HepG2 (cell line): ENCODE measurements around the gene ALOX5. TPM values are rescaled to one million over a fixed set of nuclear protein-coding genes. Genes with fewer than 3 reads are reported as not detected.

Experiments
- ATAC-seq: fragments of 200-7000 bp; cut with Tn5 transposase; 3 replicates; pipeline ENCODE4 v1.9.1; 2020; ENCODE audit warnings: mild to moderate bottlenecking, moderate library complexity
- BruUV-seq: library from RNA; stranded (reverse); fragments of 400-500 nt; replicated peaks from 2 replicates; lab custom pipeline; 2021; lab: Mats Ljungman, UMichigan
- CTCF ChIA-PET: fragments of 300-600 bp; formaldehyde crosslinking; extraction: SDS; loops from one replicate; lab custom pipeline; 2021; ENCODE audit warnings: low total read pairs, inconsistent platforms, low intra/inter-chr PET ratio; lab: Yijun Ruan, JAX
- POLR2A ChIA-PET: fragments of 350-600 bp; sonication (Branson Sonifier 250); formaldehyde crosslinking; loops from one replicate; lab custom pipeline; 2020; ENCODE audit warnings: antibody characterized with exemption, inconsistent platforms; lab: Yijun Ruan, JAX
- DNase-seq: peaks from one replicate; pipeline ENCODE4 v3.0.0-alpha.2; 2015; ENCODE audit warnings: low spot score
- FAIRE-seq: peaks from 3 replicates; lab custom pipeline; 2011; peaks lifted over from hg19 to GRCh38; lab: Jason Lieb, UNC
- H2AFZ ChIP-seq: one replicate; pipeline ENCODE4 v1.6.1; 2011; ENCODE audit warnings: low read length, inconsistent platforms
- H3K27ac ChIP-seq: fragments of 300-600 bp; 3 replicates; pipeline ENCODE4 v1.8.0; 2011; ENCODE audit warnings: mixed run types, mild to moderate bottlenecking, mixed read lengths, low read length, inconsistent platforms; ENCODE audit not compliant: insufficient read depth; ENCODE audit errors: extremely low read length
- H3K27me3 ChIP-seq, 2 experiments: fragments of 200-600 bp in 1 of 2; 2 replicates in 1 of 2; 3 replicates in 1 of 2; pipeline versions ENCODE4 v1.6.0 to v1.8.0; 2011; ENCODE audit warnings: low read length in 2 of 2, mild to moderate bottlenecking in 2 of 2, moderate library complexity in 2 of 2, inconsistent platforms in 1 of 2; ENCODE audit not compliant: insufficient read depth in 2 of 2, control insufficient read depth in 1 of 2
- H3K36me3 ChIP-seq, 2 experiments: fragments of 200-600 bp in 1 of 2; replicated peaks in 1 of 2; 2 replicates in 1 of 2; 3 replicates in 1 of 2; pipeline versions ENCODE4 v1.5.1 to v1.8.0; 2011; ENCODE audit warnings: low read length in 2 of 2, inconsistent platforms in 1 of 2; ENCODE audit not compliant: insufficient read depth in 2 of 2, control insufficient read depth in 1 of 2
- H3K4me1 ChIP-seq: 2 replicates; pipeline ENCODE4 v1.5.1; 2012; ENCODE audit warnings: low read length, inconsistent platforms; ENCODE audit not compliant: insufficient read depth
- H3K4me2 ChIP-seq: 2 replicates; pipeline ENCODE4 v1.6.0; 2011; ENCODE audit warnings: low read depth, low read length, inconsistent platforms
- H3K4me3 ChIP-seq, 3 experiments: fragments of 200-600 bp in 1 of 3; sonication (generic), shearing (Covaris generic) in 1 of 3; replicated peaks in 1 of 3; 2 replicates each; pipeline ENCODE4 v1.5.1; 2011 to 2016; ENCODE audit warnings: low read length in 3 of 3, inconsistent platforms in 2 of 3, low read depth in 2 of 3, mild to moderate bottlenecking in 2 of 3, control low read depth in 1 of 3, mixed read lengths in 1 of 3; ENCODE audit not compliant: insufficient read depth in 1 of 3
- H3K79me2 ChIP-seq: one replicate; pipeline ENCODE4 v1.6.1; 2011; ENCODE audit warnings: low read length, inconsistent platforms; ENCODE audit not compliant: insufficient read depth
- H3K9ac ChIP-seq: 2 replicates; pipeline ENCODE4 v1.6.0; 2011; ENCODE audit warnings: mild to moderate bottlenecking, low read depth, low read length, inconsistent platforms; ENCODE audit not compliant: insufficient read depth
- H3K9me3 ChIP-seq: 2 replicates; pipeline ENCODE4 v1.5.1; 2012; ENCODE audit warnings: mild to moderate bottlenecking, low read length
- H4K20me1 ChIP-seq: 2 replicates; pipeline ENCODE4 v1.6.0; 2011; ENCODE audit warnings: inconsistent platforms, mild to moderate bottlenecking, low read length, moderate library complexity; ENCODE audit not compliant: insufficient read depth
- AHR ChIP-seq: IDR thresholded peaks from 2 replicates; pipeline ENCODE4 v1.6.1; 2018; ENCODE audit warnings: missing genetic modification reagents, missing compliant biosample characterization
- HDAC1 ChIP-seq: sonication (generic); formaldehyde crosslinking; IDR thresholded peaks from 2 replicates; pipeline ENCODE4 v1.5.1; 2020; ENCODE audit warnings: mild to moderate bottlenecking, missing genetic modification reagents
- HMGA1 ChIP-seq: sonication (generic); formaldehyde crosslinking; conservative IDR thresholded peaks from 2 replicates; pipeline ENCODE4 v1.4.0; 2020; ENCODE audit warnings: missing genetic modification reagents
- MTA3 ChIP-seq: sonication (generic); formaldehyde crosslinking; IDR thresholded peaks from 2 replicates; pipeline ENCODE4 v1.4.0; 2020; ENCODE audit warnings: missing genetic modification reagents
- NR3C1 ChIP-seq: sonication (generic); formaldehyde crosslinking; IDR thresholded peaks from 2 replicates; pipeline ENCODE4 v1.4.0; 2020; ENCODE audit warnings: missing genetic modification reagents
- ZBED4 ChIP-seq: sonication (generic); formaldehyde crosslinking; IDR thresholded peaks from 2 replicates; pipeline ENCODE4 v1.4.0; 2020; ENCODE audit warnings: missing genetic modification reagents, borderline replicate concordance
- ZNF253 ChIP-seq: sonication (generic); formaldehyde crosslinking; IDR thresholded peaks from 2 replicates; pipeline ENCODE4 v1.8.0; 2022; ENCODE audit warnings: mild to moderate bottlenecking, missing genetic modification reagents, borderline replicate concordance
- ZNF3 ChIP-seq: IDR thresholded peaks from 2 replicates; pipeline ENCODE4 v1.7.0; 2017; ENCODE audit warnings: inconsistent platforms
- ZNF512B ChIP-seq: sonication (generic); formaldehyde crosslinking; IDR thresholded peaks from 2 replicates; pipeline ENCODE4 v1.5.1; 2020; ENCODE audit warnings: missing genetic modification reagents, mild to moderate bottlenecking, borderline replicate concordance
- WGBS: methylation state at CpG from one replicate; pipeline ENCODE4 v1.1.6; 2017; ENCODE audit warnings: low lambda C conversion rate; 5-methylcytosine and 5-hydroxymethylcytosine counted together
- in situ Hi-C: cut with HindIII; loops from 2 replicates; pipeline ENCODE4 v1.10.0; 2017; ENCODE audit warnings: low pct_unique_long_range_greater_than_20kb; ENCODE audit not compliant: extremely low pct_ligation_motif_present
- intact Hi-C: fragments of 100-400 bp; cut with micrococcal nuclease; formaldehyde crosslinking; loops from one replicate; pipeline ENCODE4 v1.10.0; 2022; ENCODE audit not compliant: unreplicated experiment
- polyA plus RNA-seq, 8 experiments: library from polyadenylated mRNA; depleted of rRNA in 3 of 8; stranded (reverse) in 7 of 8; unstranded in 1 of 8; fragments of >200 nt; fragmentation: Illumina TruSeq in 4 of 8; extraction: Trizol in 4 of 8; gene quantifications; 2 replicates each; pipeline versions ENCODE4 v1.2.1 to v1.2.3, GENCODE V29; 2011 to 2016; ENCODE audit warnings: low read depth in 4 of 8, missing spikeins in 1 of 8, mixed read lengths in 1 of 8; ENCODE audit not compliant: insufficient read depth in 1 of 8
- total RNA-seq, 5 experiments: library from RNA; depleted of rRNA; stranded (reverse); fragments of >200 nt; fragmentation: Illumina TruSeq; extraction: Trizol; gene quantifications; 2 replicates each; pipeline ENCODE4 v1.2.3, GENCODE V29; 2016; ENCODE audit warnings: low read depth in 1 of 5
- TF ChIP-seq, protein P1 (sequence below): sonication (generic); formaldehyde crosslinking; IDR thresholded peaks from 2 replicates; pipeline ENCODE4 v1.8.1; 2023; ENCODE audit warnings: mild to moderate bottlenecking, missing genetic modification reagents
- TF ChIP-seq, protein P2 (sequence below): sonication (generic); formaldehyde crosslinking; IDR thresholded peaks from 2 replicates; pipeline ENCODE4 v1.5.1; 2020; ENCODE audit warnings: mild to moderate bottlenecking, moderate library complexity, missing genetic modification reagents

ALOX5 gene
- total and polyA plus RNA-seq, 2 of the 13 experiments (the other 11 are each of a cell fraction or from before 2014, with no cell fraction given), result 0.04 TPM; not detected in 1

- FAIRE-seq, result no peak
- Histone ChIP-seq H3K4me3 (no peak overlapping the region), H3K4me1 (peaks cover 8% of the 10 kb centered on the region; the same call in 1 of the 2 replicates), H4K20me1 (no peaks in the 10 kb centered on the region), H3K79me2 (no peaks in the 10 kb centered on the region), H3K9ac (no peak overlapping the region), H3K4me2 (no peak overlapping the region), H3K27me3 (no peaks in the 10 kb centered on the region), H3K9me3 (no peaks in the 10 kb centered on the region), H2AFZ (no peak overlapping the region), H3K36me3 (peaks cover 2 to 8% of the 10 kb centered on the region in 2 experiments; a peak in 4 of 5 replicates), H3K27ac (no peak overlapping the region)
- ChIA-PET CTCF (no interaction called here), POLR2A (no interaction called here)
- intact Hi-C loops (no loop called here), in situ Hi-C loops (no loop called here)
- no peak for ATAC-seq
- 84% methylated on average over 6 of the region's 7 CpGs for WGBS
- BruUV-seq, result no TSS peak
- DNase-seq, result no peak
- TF ChIP-seq MTA3 (no peak), ZBED4 (no peak), AHR (CRISPR knock-in tag) (no peak), NR3C1 (no peak), HMGA1 (CRISPR knock-in tag) (no peak), ZNF512B (no peak), HDAC1 (no peak), ZNF253 (CRISPR knock-in tag) (no peak), ZNF3 (CRISPR knock-in tag) (no peak)
- TF ChIP-seq, protein P1, sequence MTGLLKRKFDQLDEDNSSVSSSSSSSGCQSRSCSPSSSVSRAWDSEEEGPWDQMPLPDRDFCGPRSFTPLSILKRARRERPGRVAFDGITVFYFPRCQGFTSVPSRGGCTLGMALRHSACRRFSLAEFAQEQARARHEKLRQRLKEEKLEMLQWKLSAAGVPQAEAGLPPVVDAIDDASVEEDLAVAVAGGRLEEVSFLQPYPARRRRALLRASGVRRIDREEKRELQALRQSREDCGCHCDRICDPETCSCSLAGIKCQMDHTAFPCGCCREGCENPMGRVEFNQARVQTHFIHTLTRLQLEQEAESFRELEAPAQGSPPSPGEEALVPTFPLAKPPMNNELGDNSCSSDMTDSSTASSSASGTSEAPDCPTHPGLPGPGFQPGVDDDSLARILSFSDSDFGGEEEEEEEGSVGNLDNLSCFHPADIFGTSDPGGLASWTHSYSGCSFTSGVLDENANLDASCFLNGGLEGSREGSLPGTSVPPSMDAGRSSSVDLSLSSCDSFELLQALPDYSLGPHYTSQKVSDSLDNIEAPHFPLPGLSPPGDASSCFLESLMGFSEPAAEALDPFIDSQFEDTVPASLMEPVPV (CRISPR knock-in tag), result no peak
- TF ChIP-seq, protein P2, sequence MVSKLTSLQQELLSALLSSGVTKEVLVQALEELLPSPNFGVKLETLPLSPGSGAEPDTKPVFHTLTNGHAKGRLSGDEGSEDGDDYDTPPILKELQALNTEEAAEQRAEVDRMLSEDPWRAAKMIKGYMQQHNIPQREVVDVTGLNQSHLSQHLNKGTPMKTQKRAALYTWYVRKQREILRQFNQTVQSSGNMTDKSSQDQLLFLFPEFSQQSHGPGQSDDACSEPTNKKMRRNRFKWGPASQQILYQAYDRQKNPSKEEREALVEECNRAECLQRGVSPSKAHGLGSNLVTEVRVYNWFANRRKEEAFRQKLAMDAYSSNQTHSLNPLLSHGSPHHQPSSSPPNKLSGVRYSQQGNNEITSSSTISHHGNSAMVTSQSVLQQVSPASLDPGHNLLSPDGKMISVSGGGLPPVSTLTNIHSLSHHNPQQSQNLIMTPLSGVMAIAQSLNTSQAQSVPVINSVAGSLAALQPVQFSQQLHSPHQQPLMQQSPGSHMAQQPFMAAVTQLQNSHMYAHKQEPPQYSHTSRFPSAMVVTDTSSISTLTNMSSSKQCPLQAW (CRISPR knock-in tag), result no peak
These were observed 78.9 kb downstream of the ALOX5 start for GRCh38 chr10:45452743-45453452.
